Measurements from ENCODE around the gene MMP25. TPM values are rescaled to one million over a fixed set of nuclear protein-coding genes. Genes with fewer than 3 reads are reported as not detected.
"Not testable (repeated sequence)": the region's sequence is repeated elsewhere in the genome, so short reads cannot be mapped to it uniquely, and the experiment has no call there.

The MMP25 gene
- polyA plus RNA-seq, 1 of the 3 experiments (the other 2 are of a cell fraction), result 0.03 TPM

- Histone ChIP-seq H3K36me3 (replicated peaks in 1 of 2; ENCODE audit: control insufficient read depth in 1 of 2, insufficient read depth in 2 of 2, low read length in 1 of 2) (no peaks in the 10 kb centered on the region), H3K4me1 (ENCODE audit: control insufficient read depth in 1 of 2, insufficient read depth in 2 of 2, low read depth in 1 of 2, low read length in 1 of 2) (no peaks in the 10 kb centered on the region), H3K9ac (no peak overlapping the region), H4K20me1 (ENCODE audit: insufficient read depth) (no peaks in the 10 kb centered on the region), H3K9me2 (no peaks in the 10 kb centered on the region), H3F3A (replicated peaks; ENCODE audit: insufficient read depth) (no peaks in the 10 kb centered on the region), H3K79me2 (ENCODE audit: insufficient read depth) (no peaks in the 10 kb centered on the region), H3K27ac (ENCODE audit: low read depth in 2 of 2, low read length in 1 of 2) (no peak overlapping the region), H3K4me3 (ENCODE audit: low read depth in 2 of 2, low read length in 1 of 2) (no peak overlapping the region), H3K4me2 (no peak overlapping the region), H2AFZ (ENCODE audit: low read depth) (no peak overlapping the region), H3K9me3 (no peaks in the 10 kb centered on the region), H3K27me3 (ENCODE audit: insufficient read depth) (peaks cover 52% of the 10 kb centered on the region)
- no peak for TF ChIP-seq IRF3 (IDR thresholded peaks at IDR 0.05; ENCODE audit: low read depth, low read length)
- no peak for TF ChIP-seq RCOR1 (IDR thresholded peaks at IDR 0.05; ENCODE audit: low read length)
- no peak for TF ChIP-seq CHD2 (IDR thresholded peaks at IDR 0.05; ENCODE audit: low read length, partially characterized antibody)
- no peak for TF ChIP-seq GABPA (IDR thresholded peaks at IDR 0.05; ENCODE audit: low read depth)
- TF ChIP-seq NRF1 (IDR thresholded peaks at IDR 0.05; ENCODE audit: low read depth, low read length), result no peak
- TF ChIP-seq, protein P1, sequence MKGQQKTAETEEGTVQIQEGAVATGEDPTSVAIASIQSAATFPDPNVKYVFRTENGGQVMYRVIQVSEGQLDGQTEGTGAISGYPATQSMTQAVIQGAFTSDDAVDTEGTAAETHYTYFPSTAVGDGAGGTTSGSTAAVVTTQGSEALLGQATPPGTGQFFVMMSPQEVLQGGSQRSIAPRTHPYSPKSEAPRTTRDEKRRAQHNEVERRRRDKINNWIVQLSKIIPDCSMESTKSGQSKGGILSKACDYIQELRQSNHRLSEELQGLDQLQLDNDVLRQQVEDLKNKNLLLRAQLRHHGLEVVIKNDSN (IDR thresholded peaks at IDR 0.05; ENCODE audit: borderline replicate concordance, low read depth), result no peak
- no peak for TF ChIP-seq FOSL2 (IDR thresholded peaks at IDR 0.05; ENCODE audit: borderline replicate concordance, low read depth)
- TF ChIP-seq, protein P2, sequence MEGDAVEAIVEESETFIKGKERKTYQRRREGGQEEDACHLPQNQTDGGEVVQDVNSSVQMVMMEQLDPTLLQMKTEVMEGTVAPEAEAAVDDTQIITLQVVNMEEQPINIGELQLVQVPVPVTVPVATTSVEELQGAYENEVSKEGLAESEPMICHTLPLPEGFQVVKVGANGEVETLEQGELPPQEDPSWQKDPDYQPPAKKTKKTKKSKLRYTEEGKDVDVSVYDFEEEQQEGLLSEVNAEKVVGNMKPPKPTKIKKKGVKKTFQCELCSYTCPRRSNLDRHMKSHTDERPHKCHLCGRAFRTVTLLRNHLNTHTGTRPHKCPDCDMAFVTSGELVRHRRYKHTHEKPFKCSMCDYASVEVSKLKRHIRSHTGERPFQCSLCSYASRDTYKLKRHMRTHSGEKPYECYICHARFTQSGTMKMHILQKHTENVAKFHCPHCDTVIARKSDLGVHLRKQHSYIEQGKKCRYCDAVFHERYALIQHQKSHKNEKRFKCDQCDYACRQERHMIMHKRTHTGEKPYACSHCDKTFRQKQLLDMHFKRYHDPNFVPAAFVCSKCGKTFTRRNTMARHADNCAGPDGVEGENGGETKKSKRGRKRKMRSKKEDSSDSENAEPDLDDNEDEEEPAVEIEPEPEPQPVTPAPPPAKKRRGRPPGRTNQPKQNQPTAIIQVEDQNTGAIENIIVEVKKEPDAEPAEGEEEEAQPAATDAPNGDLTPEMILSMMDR (IDR thresholded peaks at IDR 0.05), result no peak
- TF ChIP-seq RFX5 (IDR thresholded peaks at IDR 0.05; ENCODE audit: low read length), result no peak
- TF ChIP-seq FOXM1 (IDR thresholded peaks at IDR 0.05; ENCODE audit: low read depth), result no peak
- no peak for TF ChIP-seq TEAD4 (IDR thresholded peaks at IDR 0.05; ENCODE audit: borderline replicate concordance, insufficient read depth)
- TF ChIP-seq RXRA (IDR thresholded peaks at IDR 0.05; ENCODE audit: borderline replicate concordance, low read depth), result no peak
- no peak for TF ChIP-seq MXI1 (IDR thresholded peaks at IDR 0.05; ENCODE audit: low read depth, low read length)
- no peak for TF ChIP-seq POLR2AphosphoS5 (IDR thresholded peaks at IDR 0.05; ENCODE audit: low read depth, low read length)
- WGBS (ENCODE audit: low lambda C conversion rate), result 62% methylated on average over 9 of the region's 10 CpGs
- ChIA-PET CTCF (interaction anchor here (1.0 to 2.1 kb wide), 4 partner anchors 13 to 54 kb away, joined by 3 to 11 read pairs (median 4); no protein-coding TSS in a partner anchor), POLR2A (no interaction called here)
- no peak for DNase-seq
These were observed 29.2 kb downstream of the MMP25 start for GRCh38 chr16:3075523-3075915.

DNA sequence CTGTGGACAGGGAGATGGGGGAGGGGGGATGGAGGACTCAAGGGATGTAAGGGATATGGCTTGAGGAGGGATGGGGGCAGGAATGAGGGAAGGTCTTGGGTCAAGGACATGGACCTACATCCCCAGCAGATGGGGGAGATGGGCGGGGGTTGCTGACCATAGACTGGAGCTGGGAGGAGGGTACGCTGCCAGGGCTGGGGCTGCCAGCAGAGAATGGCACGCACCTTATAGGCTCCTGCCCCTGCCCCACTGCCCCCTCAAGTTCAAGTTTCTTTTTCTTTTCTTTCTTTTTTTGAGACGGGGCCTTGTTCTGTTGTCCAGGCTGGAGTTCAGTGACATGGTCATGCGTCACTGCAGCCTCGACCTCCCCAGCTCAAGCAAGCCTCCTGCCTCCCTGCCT is 29.6 kb downstream of the MMP25 start:
- peaks cover 56% of the 10 kb centered on the region for H3K27me3 ChIP-seq (ENCODE audit: insufficient read depth)
- H2AFZ ChIP-seq (ENCODE audit: low read depth); H3K9ac ChIP-seq; H3K27ac ChIP-seq (ENCODE audit: low read depth in 2 of 2, low read length in 1 of 2); H3K4me2 ChIP-seq; H3K9me2 ChIP-seq; DNase-seq; H3K36me3 ChIP-seq (replicated peaks in 1 of 2; ENCODE audit: control insufficient read depth in 1 of 2, insufficient read depth in 2 of 2, low read length in 1 of 2); POLR2A ChIA-PET; H3K79me2 ChIP-seq (ENCODE audit: insufficient read depth); H3K4me1 ChIP-seq (ENCODE audit: control insufficient read depth in 1 of 2, insufficient read depth in 2 of 2, low read depth in 1 of 2, low read length in 1 of 2); H3K9me3 ChIP-seq; H3F3A ChIP-seq (replicated peaks; ENCODE audit: insufficient read depth); H4K20me1 ChIP-seq (ENCODE audit: insufficient read depth); H3K4me3 ChIP-seq (ENCODE audit: low read depth in 2 of 2, low read length in 1 of 2): not testable (repeated sequence)
- 59% methylated on average over 6 of the region's 6 CpGs for WGBS (ENCODE audit: low lambda C conversion rate)
- CTCF ChIA-PET, result interaction anchor here (1.2 to 2.1 kb wide), 3 partner anchors 12 to 53 kb away, joined by 3 to 11 read pairs (median 5); no protein-coding TSS in a partner anchor

Measured in SK-N-SH (cell line).